G401.6 (cell line): ENCODE measurements around the gene TRPM3.
"Not testable (repeated sequence)": the region's sequence is repeated elsewhere in the genome, so short reads cannot be mapped to it uniquely, and the experiment has no call there.

Source experiments
- FAIRE-seq: peaks from 2 replicates; lab custom pipeline; 2012; peaks lifted over from hg19 to GRCh38; lab: Jason Lieb, UNC

Gene TRPM3

GRCh38 chr9:70995511-70995910 lies 125.9 kb downstream of the TRPM3 start:
- no peak for FAIRE-seq

- FAIRE-seq, result no peak
Observed at GRCh38 chr9:70994582-70994981, 126.8 kb downstream of the TRPM3 start.

- FAIRE-seq, result no peak
Observed at GRCh38 chr9:70988551-70988950, 132.9 kb downstream of the TRPM3 start.

GRCh38 chr9:70987986-70988385 lies 133.4 kb downstream of the TRPM3 start:
- no peak for FAIRE-seq

GRCh38 chr9:70986984-70987383 lies 134.4 kb downstream of the TRPM3 start:
- no peak for FAIRE-seq

- FAIRE-seq, result no peak
Observed at GRCh38 chr9:70983723-70984295, 137.6 kb downstream of the TRPM3 start.

GRCh38 chr9:70981312-70981711 lies 140.1 kb downstream of the TRPM3 start:
- no peak for FAIRE-seq

GRCh38 chr9:70979966-70980365 lies 141.5 kb downstream of the TRPM3 start:
- FAIRE-seq, result no peak

- FAIRE-seq, result no peak
Observed at GRCh38 chr9:70978085-70978484, 143.3 kb downstream of the TRPM3 start.

- no peak for FAIRE-seq
Observed at GRCh38 chr9:70975821-70976220, 145.6 kb downstream of the TRPM3 start.

- no peak for FAIRE-seq
Observed at GRCh38 chr9:70971723-70972122, 149.7 kb downstream of the TRPM3 start.

GRCh38 chr9:70966380-70966779 lies 155.0 kb downstream of the TRPM3 start:
- FAIRE-seq, result not testable (repeated sequence)

- FAIRE-seq, result no peak
Observed at GRCh38 chr9:70964861-70965260, 156.6 kb downstream of the TRPM3 start.

- no peak for FAIRE-seq
Observed at GRCh38 chr9:70963554-70963953, 157.9 kb downstream of the TRPM3 start.

- FAIRE-seq, result no peak
Observed at GRCh38 chr9:70962761-70963440, 158.5 kb downstream of the TRPM3 start.

- no peak for FAIRE-seq
Observed at GRCh38 chr9:70959366-70959765, 162.1 kb downstream of the TRPM3 start.

- FAIRE-seq, result no peak
Observed at GRCh38 chr9:70954596-70955143, 166.8 kb downstream of the TRPM3 start.

GRCh38 chr9:70954126-70954525 lies 167.3 kb downstream of the TRPM3 start:
- FAIRE-seq, result no peak

- no peak for FAIRE-seq
Observed at GRCh38 chr9:70951749-70952727, 169.4 kb downstream of the TRPM3 start.

GRCh38 chr9:70950270-70950669 lies 171.2 kb downstream of the TRPM3 start:
- no peak for FAIRE-seq

- FAIRE-seq, result no peak
Observed at GRCh38 chr9:70949239-70949638, 172.2 kb downstream of the TRPM3 start.

- FAIRE-seq, result no peak
Observed at GRCh38 chr9:70948744-70949143, 172.7 kb downstream of the TRPM3 start.

- no peak for FAIRE-seq
Observed at GRCh38 chr9:70947511-70947910, 173.9 kb downstream of the TRPM3 start.
